Neural crest cell (in vitro differentiated cells): ENCODE measurements around the gene MT2A. TPM values are rescaled to one million over a fixed set of nuclear protein-coding genes. Genes with fewer than 3 reads are reported as not detected.

Experiments
- DNase-seq: peaks from one replicate; pipeline ENCODE4 v3.0.0; 2021; ENCODE audit warnings: low read depth, mixed read lengths, low spot score
- H3K27ac Mint-ChIP-seq: one replicate; pipeline ENCODE4 v1.8.0; 2021; ENCODE audit warnings: mild to moderate bottlenecking, mixed read lengths; ENCODE audit not compliant: unreplicated experiment
- H3K27me3 Mint-ChIP-seq: 2 replicates; pipeline ENCODE4 v1.8.0; 2021; ENCODE audit warnings: low read depth, mild to moderate bottlenecking, mixed read lengths
- H3K36me3 Mint-ChIP-seq: 2 replicates; pipeline ENCODE4 v1.8.0; 2021; ENCODE audit warnings: low read depth, mild to moderate bottlenecking, mixed read lengths
- H3K4me1 Mint-ChIP-seq: 2 replicates; pipeline ENCODE4 v1.8.0; 2021; ENCODE audit warnings: mixed read lengths
- H3K4me3 Mint-ChIP-seq: one replicate; pipeline ENCODE4 v1.8.0; 2021; ENCODE audit warnings: mild to moderate bottlenecking, mixed read lengths
- H3K9me3 Mint-ChIP-seq: 2 replicates; pipeline ENCODE4 v1.8.0; 2021; ENCODE audit warnings: mixed read lengths
- total RNA-seq: library from RNA; stranded (reverse); gene quantifications from 2 replicates; pipeline ENCODE4 v1.2.1, GENCODE V29; 2021
- TF ChIP-seq, protein P1 (sequence below): fragments of 200-600 bp; sonication (generic); conservative IDR thresholded peaks from 2 replicates; pipeline ENCODE4 v1.5.0; 2021; ENCODE audit warnings: antibody characterized with exemption, mild to moderate bottlenecking

The MT2A gene
- total RNA-seq, 1 donor from 2014 or later, result 11.6 TPM

DNA sequence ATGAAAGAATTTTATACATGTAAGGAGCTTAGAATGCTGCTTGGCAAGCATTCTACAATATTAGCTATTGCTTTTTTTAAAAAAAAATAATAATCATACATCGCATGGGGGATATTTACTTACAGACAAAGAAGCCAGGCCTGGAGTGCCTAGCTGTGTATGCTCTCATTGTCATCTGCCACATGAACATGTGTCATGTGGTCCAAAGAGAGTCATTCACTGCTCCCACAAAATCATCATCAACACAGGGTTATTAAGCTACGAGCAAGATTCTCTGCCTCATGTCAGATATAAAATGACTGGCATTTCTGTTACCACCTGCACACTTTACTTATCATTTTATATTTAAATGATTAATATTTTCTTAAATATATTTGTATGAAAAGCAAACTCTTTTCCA, 15.3 kb downstream of the MT2A start:
- DNase-seq, result no peak
- Mint-ChIP-seq H3K27ac (no peak overlapping the region), H3K9me3 (no peaks in the 10 kb centered on the region), H3K4me3 (no peak overlapping the region), H3K36me3 (no peaks in the 10 kb centered on the region), H3K27me3 (peaks cover 88% of the 10 kb centered on the region), H3K4me1 (peaks cover 17% of the 10 kb centered on the region)
- TF ChIP-seq, protein P1, sequence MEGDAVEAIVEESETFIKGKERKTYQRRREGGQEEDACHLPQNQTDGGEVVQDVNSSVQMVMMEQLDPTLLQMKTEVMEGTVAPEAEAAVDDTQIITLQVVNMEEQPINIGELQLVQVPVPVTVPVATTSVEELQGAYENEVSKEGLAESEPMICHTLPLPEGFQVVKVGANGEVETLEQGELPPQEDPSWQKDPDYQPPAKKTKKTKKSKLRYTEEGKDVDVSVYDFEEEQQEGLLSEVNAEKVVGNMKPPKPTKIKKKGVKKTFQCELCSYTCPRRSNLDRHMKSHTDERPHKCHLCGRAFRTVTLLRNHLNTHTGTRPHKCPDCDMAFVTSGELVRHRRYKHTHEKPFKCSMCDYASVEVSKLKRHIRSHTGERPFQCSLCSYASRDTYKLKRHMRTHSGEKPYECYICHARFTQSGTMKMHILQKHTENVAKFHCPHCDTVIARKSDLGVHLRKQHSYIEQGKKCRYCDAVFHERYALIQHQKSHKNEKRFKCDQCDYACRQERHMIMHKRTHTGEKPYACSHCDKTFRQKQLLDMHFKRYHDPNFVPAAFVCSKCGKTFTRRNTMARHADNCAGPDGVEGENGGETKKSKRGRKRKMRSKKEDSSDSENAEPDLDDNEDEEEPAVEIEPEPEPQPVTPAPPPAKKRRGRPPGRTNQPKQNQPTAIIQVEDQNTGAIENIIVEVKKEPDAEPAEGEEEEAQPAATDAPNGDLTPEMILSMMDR, result no peak

DNA sequence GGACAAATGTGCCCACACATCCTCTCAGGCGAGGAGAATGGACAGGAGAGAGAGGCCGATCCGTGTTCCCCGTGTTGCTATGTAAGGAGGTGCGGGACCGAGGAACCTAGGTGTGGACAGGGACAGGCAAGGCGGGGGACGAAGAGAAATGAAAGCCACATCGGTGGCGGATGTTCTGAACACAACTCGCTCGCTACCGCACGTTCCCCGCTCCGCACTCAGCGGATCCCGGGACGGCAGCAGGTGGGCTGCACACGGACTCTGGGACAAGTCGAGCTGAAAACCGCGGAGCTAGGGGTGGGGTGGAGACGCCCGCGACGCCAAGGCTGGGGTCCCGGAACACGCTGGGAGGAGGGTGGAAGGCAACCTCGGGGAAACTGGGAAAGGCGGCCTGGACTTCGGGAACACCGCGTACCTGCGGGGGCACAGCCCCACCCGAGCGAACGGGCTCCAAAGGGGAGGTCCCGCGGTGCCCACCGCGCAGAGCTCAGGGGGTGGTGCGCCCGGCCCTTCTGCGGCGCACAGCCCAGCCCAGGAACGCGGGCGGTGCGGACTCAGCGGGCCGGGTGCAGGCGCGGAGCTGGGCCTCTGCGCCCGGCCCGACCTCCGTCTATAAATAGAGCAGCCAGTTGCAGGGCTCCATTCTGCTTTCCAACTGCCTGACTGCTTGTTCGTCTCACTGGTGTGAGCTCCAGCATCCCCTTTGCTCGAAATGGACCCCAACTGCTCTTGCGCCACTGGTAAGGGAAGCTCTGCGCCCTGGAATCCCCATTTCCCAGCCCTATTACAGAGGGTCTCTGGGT, 17.0 kb downstream of the MT2A start, which contains the start of gene MT1E:
Gene MT1E (plus strand): TSS at position 642 of the 803 bp plus-strand sequence. CDS start 71 bp downstream, at position 713.
- Mint-ChIP-seq H3K9me3 (no peaks in the 10 kb centered on the region), H3K27ac (no peak within 1 kb of the TSS), H3K4me1 (peaks cover 17% of the 10 kb centered on the region), H3K27me3 (peaks cover 89% of the 10 kb centered on the region), H3K36me3 (no peaks in the 10 kb centered on the region), H3K4me3 (peak within 1 kb of the TSS; percentile 85)
- no peak for DNase-seq
- TF ChIP-seq, protein P1, result no peak

DNA sequence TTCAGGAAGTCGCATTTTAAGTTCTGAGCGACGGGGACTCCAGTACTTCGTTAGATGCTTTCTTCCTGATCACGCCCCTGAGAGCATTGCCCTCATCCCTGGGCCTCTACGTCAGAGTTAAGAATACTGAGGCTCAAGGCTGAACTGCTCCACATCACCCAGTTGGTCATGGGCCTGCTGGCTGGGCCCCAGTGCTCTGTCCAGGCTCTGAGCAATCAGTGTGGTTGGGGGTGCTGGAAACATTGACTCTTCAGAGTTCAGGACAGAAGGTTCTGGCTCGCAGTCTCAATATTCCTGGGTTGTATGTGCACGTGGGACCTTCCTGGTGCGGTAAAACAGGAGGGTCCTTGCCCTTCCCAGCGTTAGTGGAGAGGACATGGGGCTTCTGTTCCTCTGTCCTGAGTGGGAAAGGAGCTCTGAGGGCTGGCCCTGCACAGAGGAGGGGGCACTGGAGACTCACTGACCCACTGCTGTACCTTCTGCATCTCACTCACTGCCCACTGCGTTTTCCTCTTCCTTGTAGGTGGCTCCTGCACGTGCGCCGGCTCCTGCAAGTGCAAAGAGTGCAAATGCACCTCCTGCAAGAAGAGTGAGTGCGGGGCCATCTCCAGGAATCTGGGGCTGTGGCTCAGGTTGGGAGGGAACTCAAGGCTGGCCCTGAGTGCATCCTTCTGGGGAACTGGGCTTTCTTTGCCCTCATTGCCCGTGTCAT, 17.7 kb downstream of the MT2A start:
- Mint-ChIP-seq H3K4me3 (peak overlapping the region; percentile 74), H3K27ac (no peak overlapping the region), H3K4me1 (peaks cover 17% of the 10 kb centered on the region), H3K36me3 (no peaks in the 10 kb centered on the region), H3K9me3 (no peaks in the 10 kb centered on the region), H3K27me3 (peaks cover 90% of the 10 kb centered on the region)
- no peak for DNase-seq
- TF ChIP-seq, protein P1, result no peak

DNA sequence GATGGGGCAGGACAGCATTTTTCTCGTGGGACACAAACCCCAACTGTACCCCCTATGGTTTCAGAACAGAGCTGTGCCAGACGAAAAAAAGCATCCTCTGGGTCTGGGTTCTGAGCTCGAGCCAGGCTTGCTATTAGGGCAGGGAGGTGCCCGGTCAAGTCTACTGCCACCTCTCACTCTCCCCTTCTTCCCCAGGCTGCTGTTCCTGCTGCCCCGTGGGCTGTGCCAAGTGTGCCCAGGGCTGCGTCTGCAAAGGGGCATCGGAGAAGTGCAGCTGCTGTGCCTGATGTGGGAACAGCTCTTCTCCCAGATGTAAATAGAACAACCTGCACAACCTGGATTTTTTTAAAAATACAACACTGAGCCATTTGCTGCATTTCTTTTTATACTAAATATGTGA, 18.3 kb downstream of the MT2A start:
- Mint-ChIP-seq H3K36me3 (no peaks in the 10 kb centered on the region), H3K4me3 (no peak overlapping the region), H3K27me3 (peaks cover 90% of the 10 kb centered on the region), H3K4me1 (peaks cover 12% of the 10 kb centered on the region), H3K9me3 (no peaks in the 10 kb centered on the region), H3K27ac (no peak overlapping the region)
- TF ChIP-seq, protein P1, result no peak
- DNase-seq, result no peak

DNA sequence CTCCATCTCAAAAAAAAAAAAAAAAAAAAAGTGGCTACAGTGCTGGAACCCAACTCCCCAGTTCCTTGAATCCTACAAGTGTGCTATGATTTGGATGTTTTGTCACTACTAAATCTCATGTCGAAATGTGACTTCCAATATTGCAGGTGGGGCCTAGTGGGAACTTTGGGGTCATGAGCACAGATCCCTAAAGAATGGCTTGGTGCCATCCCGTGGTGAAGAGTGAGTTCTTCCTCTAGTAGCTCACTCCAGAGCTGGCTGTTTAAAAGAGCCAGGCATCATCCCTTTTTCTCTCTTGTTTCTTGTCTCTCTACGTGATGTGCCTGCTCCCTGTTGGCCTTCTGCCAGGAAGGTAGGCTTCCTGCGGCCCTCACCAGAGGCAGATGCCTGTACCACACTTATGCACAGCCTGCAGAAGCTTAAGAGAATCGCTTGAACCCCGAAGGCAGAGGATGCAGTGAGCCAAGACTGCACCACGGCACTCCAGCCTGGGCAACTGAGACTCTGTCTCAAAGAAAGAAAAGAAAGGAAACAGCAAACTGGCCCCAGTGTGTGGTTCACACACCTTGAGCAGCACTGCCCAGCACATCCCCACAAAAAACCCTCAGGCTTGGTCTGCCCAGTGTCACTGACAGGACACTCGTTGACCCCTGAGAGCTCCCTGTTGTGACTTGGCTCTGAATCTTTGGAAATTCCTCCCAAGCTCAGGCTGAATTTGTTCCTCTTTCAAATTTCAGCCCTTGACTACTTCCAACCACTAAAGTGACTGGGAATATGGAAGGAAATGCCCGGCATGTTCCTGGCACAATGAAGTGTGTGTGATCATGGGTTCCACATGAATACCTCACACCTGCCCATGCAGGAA, 20.3 kb downstream of the MT2A start:
- no peak overlapping the region for H3K4me3 Mint-ChIP-seq
- no peaks in the 10 kb centered on the region for H3K9me3 Mint-ChIP-seq
- H3K36me3 Mint-ChIP-seq, result no peaks in the 10 kb centered on the region
- H3K27ac Mint-ChIP-seq, result no peak overlapping the region
- peaks cover 15% of the 10 kb centered on the region for H3K4me1 Mint-ChIP-seq
- DNase-seq, result no peak
- TF ChIP-seq, protein P1, result no peak
- peaks cover 92% of the 10 kb centered on the region for H3K27me3 Mint-ChIP-seq
